ENCODE measurements around the gene PLPPR1.

- no peak for TF ChIP-seq CTCF (IDR thresholded peaks at IDR 0.05)
- TF ChIP-seq POLR2A (IDR thresholded peaks at IDR 0.05) = no peak
- TF ChIP-seq EP300 (IDR thresholded peaks at IDR 0.05) = no peak
Measured at GRCh38 chr9:101226161-101226560, 197.6 kb downstream of the PLPPR1 start.
